Umbilical cord (tissue), 2 donors: ENCODE results near the gene GRAMD2B. TPM values are rescaled to one million over a fixed set of nuclear protein-coding genes. Genes with fewer than 3 reads are reported as not detected.
"Not testable (repeated sequence)": the region's sequence is repeated elsewhere in the genome, so short reads cannot be mapped to it uniquely, and the experiment has no call there.

ENCODE experiments used
- DNase-seq: peaks from one replicate; pipeline ENCODE4 v3.0.0-alpha.2; 2015; ENCODE audit warnings: low spot score
- total RNA-seq: library from RNA; depleted of rRNA; stranded (reverse); fragments of >200 nt; gene quantifications from one replicate; pipeline ENCODE4 v1.2.3, GENCODE V29; 2014; ENCODE audit warnings: low replicate concordance; ENCODE audit not compliant: insufficient read depth

Gene GRAMD2B
- total RNA-seq, 1 donor from 2014 or later: 45.3 TPM

DNA sequence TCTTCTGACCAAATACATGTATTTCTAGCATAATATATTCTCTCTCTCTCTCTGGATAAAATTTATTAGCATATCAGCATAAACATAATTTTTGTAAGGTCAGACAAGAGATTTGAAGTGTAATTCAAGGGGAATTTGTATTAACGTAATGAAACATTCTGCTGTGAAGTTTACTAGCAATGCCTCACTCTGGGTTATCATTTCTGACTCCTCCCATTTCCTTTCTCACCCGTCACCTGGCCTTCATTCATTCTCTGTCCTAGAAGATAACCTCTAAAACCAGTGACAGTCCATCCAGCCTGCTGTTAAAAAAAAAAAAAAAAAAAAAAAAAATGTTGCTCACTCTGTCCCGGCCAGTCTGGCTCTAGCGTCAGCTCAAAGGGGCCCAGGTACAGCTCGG lies 27.1 kb downstream of the GRAMD2B start:
- no peak for DNase-seq

DNA sequence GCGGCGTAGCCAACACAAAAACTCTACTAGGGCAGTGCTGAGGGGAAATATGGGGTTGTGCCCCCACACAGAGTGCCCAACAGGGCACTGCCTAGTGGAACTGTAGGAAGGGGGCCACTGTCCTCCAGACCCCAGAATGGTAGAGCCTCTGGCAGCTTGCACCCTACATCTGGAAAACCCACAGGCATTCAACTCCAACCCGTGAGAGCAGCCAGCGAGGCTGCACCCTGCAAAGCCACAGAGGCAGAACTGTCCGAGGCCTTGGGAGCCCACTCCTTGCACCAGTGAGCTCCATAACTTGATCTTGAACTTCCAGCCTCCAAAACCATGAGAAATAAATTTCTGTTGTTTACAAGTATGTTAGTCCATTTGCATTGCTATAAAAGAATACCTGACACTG lies 27.7 kb downstream of the GRAMD2B start:
- no peak for DNase-seq

DNA sequence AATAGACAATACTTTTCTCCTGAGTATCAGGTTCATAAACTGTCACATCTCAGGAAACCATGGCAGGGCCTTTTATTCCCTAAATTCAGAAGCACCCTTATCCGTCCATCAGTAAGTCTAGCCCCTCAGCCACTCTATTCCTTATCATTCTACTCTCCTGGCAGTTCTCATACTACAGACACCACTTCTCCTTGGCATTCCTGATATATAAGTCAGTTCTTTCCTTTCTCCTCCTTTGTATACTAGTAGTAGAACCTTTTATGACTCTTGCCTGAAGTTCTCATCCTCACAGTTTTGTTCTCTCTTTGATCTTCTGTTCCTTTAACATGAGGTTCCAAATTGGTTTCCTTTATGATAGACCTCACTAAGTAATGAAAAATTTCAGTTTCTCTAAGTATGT lies 29.3 kb downstream of the GRAMD2B start:
- DNase-seq: no peak

DNA sequence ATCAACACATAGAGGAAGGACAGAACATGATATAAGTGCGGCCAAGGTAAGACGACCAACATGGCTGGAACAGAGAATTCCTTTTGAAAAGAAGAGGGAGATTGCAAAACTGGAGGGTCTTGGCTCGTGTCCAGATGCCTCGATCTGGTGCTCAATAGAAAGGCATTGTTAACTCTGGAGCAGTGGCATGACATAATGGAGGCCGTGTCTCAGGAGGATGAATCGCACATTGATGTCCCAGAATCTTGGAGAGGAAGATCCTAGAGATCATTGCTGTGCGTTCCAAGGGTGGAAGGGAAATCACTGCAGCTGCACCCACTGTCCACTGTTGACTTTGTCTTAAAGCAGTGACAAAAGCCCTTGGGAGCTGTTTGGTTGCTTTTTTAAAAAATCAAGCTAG lies 30.9 kb downstream of the GRAMD2B start:
- no peak for DNase-seq

DNA sequence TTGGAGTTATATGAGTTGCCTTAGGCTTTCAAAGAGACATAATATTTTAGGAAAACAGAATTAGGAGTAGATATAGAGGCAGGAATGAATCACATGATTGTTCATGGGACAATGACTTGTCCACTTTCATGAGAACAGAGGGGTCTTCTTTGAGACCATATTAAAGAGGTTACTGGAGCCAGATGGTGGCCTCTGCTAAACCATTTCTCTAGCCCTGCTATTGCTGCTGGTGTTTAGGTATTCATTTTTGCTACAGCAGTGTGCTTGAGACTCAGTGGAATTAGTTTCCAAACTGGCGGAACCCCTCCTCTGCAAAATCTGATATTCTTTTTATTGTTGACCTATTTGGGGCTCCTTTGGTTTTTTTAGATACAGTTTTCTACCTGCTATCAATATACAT lies 31.3 kb downstream of the GRAMD2B start:
- DNase-seq: no peak

DNA sequence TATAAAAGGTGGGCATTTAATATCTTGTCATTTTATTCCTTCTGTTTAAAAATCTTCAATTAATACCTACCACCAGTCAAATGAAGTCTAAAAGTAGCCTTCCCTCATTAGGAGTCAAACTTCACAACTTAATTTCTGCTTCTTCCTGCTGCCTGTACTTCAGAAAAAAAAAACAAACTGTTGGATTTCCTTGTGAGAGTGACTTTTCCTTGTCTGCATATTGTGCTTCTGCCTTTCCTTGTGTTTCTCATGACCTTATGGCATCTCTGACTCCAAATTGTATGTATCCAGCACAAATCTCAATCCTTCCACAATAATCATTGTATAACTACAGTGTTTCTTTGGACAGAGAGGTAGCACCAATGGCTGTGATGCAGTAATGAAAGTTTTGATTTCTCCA lies 32.1 kb downstream of the GRAMD2B start:
- DNase-seq: no peak

DNA sequence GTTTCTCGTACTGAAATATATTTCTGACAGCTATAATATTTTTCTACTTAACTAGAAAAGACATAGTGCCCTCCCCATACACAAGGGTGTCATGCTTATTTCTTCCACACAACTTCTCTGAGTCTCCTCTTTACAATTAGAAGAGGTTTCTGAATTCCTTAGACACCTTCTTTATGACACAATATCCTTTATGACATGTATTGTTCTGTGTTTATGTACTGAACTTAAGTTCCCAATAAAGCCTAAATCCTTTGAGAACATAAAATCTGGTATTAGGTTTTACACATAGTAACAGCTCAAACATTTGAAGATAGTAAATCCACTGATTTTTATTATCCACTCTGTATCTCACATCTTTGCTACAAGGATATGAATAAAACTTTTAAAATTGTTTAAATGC lies 32.5 kb downstream of the GRAMD2B start:
- no peak for DNase-seq

DNA sequence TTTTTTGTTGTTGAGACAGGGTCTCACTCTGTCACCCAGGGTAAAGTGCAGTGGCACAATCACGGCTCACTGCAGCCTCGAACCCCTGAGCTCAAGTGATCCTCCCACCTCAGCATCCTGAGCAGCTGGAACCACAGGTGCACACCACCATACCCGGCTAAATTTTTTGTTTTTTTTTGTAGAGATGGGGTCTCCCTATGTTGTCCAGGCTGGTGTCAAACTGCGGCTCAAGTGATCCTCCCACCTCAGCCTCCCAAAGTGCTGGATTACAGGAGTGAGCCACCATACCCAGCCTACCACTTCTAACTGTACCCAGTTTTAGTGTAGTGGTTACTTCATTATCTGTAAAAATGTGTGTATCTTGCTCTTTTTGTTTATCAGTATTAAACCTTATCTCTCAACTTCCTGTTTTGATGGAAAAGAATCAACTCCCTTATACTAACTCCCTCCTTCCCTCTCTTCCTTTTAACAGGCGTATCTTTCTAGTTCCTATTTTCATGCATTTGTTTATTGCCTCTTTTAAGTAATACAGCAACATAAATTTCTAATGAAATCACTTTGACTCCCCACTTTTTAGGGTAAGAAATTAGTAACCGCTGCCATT lies 33.1 kb downstream of the GRAMD2B start:
- DNase-seq: no peak

DNA sequence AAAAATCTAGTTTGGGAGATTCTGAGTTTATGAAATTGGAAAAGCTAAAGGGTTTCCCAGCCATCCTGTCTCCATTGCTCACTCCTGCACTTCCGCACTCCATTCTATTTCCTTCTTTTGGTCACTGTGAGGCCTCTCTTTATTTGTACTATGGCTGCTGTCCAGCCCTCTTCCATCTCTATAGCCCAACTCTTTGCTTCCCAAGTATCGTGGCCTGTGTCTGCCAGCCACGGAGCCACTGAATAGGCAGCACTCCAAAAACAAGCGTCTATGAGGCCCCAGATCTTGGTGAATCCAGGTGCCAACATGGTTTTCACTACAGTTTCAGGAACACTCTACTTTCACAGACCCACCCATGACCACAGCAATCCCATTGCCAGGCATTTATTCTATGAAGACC lies 37.2 kb downstream of the GRAMD2B start:
- no peak for DNase-seq

DNA sequence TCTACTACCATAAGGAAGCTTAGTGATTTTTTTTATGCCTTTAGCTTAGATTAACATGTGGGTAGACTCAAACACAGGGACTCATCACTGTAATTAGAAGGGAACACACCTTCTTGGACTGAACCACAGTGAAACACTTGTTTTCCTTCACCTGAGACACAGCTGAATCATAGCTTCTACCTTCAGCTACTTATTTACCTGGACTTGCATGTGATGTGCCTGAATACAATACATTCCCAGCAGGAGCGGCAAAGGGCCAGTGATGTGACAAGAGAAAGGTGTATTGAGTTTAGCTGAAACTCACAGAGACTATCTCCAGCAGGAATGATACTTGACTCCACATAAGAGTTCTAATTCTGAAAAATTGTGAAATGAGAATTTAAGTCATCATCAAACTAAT lies 37.8 kb downstream of the GRAMD2B start:
- DNase-seq: no peak

DNA sequence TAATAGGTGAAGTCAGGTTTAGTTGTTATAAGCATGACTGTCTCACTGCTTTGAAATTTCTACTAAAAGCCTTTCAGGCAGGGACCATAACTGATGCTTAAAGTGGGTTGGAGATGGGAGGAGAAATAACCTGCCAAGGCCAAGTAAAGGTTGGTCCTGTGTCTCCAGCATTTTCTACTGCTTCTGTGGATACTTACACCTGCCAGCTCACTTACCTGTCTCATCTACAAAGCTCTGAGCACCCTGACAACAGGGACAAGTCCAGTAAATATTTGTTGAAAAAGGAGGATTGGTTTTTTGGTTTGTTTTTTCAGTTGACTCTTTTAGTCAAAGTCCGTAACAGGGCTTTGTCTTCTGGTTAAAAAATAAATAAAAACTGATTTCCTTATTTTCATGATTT lies 38.6 kb downstream of the GRAMD2B start:
- no peak for DNase-seq

DNA sequence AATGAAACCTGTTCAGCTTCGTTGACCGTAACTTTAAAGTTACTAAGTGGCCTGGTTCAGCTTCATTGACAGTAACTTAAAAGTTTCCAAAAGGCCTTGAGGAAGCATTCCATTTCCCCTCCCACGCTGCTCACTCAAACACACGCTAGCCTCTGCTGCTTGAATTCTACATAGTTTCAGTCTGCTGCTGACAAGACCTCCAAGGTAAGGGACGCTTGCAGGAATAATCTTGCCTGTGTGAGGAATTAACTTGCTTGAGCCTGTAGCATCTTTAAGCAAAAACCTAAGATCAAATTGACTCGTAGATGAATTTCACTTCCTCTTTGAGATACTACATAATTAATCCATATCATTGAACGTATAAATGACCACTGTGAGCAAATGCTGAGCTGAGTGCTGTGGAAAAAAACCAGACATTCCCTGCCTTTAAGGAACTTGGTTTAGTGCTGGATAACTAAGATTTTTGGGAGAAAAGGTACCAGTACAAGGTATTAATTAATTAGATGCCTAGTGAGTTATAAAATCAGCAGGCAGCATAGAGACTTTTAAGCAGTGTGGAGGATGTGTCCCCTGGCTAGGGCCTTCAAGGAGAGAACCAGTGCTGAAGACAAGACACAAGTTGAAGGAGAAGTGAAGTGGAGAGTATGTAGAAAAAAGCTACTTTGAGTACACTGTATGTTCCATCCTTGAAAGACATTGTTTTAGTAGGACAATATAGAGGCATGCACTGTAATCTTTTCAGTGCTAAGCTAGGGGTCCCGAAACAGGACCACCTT lies 39.2 kb downstream of the GRAMD2B start:
- peak; percentile 55 for DNase-seq

DNA sequence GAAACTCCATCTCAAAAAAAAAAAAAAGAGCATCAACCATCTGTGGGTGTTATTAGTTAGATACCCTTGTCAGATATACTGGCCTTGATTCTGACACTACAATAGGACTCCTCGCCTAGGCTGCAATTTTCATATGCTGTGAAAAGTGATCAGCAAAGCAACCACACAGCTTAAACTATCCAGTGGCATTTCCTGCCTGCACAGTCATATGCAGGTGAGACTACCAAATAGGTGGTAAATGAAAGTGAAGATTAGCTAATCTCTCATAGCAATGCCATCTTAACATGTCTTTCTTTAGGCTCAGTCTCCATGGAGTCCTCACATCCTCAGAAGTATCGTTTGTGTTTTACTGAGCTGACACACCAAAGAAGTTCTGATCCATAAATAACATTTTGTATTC lies 40.8 kb downstream of the GRAMD2B start:
- no peak for DNase-seq

DNA sequence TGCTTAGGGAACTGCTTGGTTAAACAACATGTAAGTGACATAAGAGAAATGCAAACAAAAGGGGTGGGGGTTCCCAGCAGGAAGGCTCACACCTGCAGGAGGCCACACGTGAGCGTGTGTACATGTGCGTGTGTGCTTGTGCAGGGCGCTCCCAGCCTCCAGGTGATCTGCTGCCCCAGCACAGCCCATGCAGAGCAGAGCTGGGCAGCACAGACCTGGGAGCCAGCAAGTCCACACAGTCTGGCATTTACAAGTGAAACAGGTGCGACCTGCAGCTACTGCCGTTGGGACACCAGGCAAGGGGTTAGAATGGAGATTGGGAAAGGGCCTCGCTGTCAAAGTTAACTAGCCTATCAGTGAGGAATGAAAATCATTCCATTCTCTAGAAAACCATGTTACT lies 41.8 kb downstream of the GRAMD2B start:
- no peak for DNase-seq

DNA sequence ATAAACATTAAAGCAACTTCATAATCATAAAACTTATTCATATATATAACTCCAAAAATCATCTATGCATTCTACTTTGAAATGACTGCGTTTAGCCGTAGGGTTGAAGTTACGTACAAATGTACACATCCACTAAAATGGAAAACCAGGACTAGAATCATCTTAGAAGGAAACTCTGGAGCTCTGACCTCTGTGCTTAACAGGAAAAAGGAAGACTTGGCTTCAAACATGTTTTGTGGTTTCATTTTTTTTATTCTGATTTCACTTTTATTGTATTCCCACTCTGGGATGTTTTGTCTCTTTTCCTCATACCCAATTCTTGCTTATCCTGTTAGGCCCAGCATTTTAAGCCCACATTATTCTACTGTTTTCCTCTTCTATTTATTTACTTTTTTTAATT lies 44.9 kb downstream of the GRAMD2B start:
- DNase-seq: no peak

DNA sequence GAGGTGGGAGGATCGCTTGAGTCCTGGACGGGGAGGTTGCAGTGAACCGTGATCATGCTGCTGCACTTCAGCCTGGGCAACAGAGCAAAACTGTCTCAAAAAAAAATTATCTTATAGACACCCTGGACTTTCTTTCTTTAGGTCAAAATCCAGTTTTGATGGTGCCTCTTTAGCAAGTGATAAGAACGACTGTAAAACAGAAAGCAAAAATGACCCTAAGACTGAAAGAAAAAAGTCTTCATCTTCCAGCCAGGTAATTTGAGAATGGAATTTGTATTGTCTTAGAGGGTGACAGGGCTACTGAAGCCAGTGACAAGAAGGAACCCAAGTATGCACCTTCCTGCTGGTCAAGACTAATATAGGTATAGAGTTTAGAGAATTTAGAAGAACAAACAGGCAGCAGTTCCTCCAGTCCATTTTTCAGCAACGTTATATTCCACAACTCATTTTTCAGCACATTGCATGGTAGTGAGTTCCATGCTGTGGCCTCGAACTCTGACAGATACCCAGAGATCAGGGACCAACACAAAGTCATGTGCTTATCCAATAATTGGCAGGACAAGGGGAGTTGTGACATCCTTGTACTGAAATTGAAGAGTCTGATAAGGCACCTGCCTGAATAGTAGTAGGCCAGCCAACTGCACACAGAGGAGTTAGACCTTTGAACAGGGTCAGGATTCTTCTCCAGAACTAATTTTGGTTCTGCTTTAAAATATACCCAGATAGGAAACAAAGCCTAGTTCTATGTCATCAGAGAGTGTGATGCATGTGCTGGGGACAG lies 46.5 kb downstream of the GRAMD2B start:
- DNase-seq: no peak

DNA sequence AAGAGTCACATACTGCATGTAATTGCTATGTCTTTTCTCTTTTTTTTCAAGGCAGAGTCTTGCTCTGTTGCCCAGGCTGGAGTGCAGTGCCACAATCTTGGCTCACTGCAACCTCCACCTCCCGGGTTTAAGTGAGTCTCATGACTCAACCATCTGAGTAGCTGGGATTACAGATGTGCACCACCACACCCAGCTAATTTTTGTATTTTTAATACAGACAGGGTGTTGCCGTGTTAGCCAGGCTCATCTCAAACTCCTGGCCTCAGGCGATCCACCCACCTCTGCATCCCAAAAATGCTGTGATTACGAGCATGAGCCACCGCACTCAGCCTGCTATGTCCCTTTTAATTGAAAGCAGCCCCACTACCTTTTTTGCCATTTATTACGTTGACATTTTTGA lies 47.3 kb downstream of the GRAMD2B start:
- not testable (repeated sequence) for DNase-seq

DNA sequence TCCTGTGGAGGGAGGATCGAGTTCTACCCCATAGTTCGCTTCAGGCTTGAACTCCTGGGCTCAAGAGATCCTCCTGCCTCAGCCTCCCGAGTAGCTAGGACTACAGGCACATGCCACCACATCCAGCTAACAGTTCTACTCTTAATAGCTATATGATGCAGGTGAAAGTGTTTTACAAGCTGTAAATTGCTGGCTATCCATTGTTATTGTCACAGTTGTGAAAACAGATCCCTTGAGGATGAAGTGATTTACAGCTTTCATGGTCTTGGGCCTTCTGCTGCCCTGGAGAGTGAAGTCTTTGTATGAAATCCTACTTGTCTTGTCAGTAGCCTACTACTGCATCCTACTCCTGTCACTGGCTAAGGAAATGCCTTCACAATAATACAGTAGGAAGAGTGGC lies 48.0 kb downstream of the GRAMD2B start:
- no peak for DNase-seq

DNA sequence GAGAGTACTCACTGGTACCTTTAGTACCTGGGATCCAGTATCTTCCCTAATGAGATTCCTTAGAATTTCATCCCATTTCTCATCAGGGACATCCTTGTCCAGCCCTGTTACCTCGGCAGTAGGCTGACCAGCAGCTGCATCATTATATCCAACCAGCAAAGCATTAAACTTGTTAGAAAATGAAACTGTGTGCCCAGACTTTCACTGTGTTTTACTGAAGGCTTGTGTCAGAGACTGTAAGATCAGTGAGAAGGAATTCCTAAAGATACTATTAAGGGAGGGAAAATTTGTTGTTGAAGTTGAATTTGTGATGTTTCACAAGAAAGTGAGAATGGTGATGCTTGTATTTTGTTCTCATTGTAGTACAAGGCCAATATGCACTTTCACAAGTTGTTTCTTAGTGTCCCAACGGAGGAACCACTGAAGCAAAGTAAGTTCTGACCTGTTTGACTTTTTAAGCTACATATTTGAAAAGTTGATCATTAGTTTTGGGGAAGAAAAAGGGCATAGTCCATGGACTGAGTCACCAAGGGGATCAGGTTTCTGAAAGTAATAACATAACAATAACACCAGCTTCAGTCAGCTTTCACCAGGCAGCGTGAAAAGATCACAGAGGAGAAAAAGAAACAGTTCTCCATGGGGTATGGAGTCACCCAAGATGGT lies 48.8 kb downstream of the GRAMD2B start:
- DNase-seq: no peak

DNA sequence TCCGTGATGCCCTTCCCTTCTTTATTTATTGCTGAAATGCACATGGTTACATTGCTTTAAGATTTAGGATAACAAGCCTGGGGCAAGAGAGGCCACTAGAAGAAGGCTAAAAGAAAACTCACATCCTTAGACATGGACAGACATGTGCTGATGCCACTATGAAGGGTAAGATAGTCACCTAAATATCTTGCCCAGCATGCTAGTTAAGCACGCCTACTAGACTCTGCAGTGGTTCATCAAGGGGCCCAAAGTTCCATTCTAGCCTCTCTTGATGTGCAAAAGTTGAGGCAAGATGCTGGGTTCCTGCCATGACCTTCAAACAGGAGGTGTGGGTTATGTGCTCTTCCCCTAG lies 49.3 kb downstream of the GRAMD2B start:
- no peak for DNase-seq

DNA sequence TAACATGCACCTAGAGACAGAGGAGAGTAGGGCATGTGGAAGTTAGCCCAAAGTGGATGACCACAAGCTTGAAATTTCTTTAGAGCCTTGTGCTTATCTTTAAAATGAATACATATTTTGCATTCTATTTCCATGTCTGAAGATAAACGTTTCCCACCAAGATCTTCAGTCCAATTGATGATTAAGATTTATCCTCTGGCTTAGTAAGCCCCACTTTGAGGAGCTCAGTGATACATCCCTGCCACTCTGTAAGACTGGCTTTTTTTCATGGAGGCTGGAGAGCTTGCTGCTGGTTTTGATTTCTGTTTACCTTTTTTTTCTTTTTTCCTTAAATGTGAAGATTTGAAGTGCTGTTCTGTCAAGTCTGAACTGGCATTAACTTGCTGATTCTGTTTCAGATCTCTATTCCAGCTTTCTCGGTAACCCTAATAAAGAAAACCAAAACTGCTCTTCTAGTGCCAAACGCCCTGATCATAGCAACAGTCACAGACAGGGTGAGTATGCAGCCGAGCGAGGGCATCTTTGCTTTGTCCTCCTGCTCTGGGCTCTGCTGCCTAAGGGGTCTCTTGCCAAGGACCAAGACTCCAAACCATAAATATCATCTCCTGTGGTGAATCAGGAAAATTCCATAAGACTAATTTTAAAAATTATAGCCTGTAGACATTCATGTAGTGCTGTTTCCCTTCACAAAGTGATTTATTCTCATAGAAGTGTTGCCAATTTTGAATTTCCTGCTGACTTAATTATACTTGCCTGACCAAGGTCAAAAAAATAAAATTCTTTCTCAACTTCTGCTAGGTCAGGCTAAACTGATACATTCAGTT lies 54.3 kb downstream of the GRAMD2B start:
- peak; percentile 57 for DNase-seq

DNA sequence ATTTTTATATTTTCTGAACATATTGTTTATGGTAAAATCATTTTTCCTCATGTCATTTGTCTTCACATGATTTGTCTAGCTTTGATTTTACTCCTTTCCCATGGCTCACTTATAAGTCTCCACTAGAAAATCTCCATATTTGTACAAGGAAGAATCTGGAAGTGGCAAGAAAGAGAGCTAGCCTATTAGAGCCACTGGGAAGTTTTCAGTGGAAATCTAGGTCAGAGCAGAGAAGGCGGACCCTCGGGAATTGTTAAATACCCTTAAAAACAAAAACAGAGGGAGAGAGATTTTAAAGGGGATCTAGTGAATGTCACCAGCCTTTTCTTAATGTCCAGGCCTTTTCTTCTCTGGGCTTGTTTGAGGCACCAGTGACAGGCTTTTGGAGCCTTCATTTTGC lies 56.6 kb downstream of the GRAMD2B start:
- peak; percentile 35 for DNase-seq
